ENCODE data around the gene ENGASE. TPM values are rescaled to one million over a fixed set of nuclear protein-coding genes. Genes with fewer than 3 reads are reported as not detected.

Gene ENGASE
- total RNA-seq, 2 donors from 2014 or later, result 53.4 to 111 TPM

DNA sequence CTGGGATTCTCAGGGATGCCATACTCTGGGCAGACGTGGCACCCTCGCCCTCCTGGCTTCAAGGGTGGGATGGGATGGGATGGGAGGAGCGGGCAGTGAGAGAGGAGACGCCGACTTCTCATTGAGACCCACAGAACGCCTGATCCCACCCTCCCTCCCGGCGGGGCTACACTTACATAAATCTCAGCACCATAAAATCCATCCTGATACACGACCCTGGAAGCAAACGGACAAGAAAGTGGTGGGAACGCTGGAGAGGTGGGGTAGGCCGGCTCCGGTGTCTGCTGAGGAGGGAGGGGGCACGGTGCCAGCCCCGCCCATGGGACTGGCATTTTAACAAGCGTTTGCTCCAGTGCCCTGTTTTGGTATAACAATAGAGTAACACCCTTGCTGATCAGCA lies 21.9 kb downstream of the ENGASE start:
- intact Hi-C loops (cut with DNase I), result no loop called here
- TF ChIP-seq, protein P1, sequence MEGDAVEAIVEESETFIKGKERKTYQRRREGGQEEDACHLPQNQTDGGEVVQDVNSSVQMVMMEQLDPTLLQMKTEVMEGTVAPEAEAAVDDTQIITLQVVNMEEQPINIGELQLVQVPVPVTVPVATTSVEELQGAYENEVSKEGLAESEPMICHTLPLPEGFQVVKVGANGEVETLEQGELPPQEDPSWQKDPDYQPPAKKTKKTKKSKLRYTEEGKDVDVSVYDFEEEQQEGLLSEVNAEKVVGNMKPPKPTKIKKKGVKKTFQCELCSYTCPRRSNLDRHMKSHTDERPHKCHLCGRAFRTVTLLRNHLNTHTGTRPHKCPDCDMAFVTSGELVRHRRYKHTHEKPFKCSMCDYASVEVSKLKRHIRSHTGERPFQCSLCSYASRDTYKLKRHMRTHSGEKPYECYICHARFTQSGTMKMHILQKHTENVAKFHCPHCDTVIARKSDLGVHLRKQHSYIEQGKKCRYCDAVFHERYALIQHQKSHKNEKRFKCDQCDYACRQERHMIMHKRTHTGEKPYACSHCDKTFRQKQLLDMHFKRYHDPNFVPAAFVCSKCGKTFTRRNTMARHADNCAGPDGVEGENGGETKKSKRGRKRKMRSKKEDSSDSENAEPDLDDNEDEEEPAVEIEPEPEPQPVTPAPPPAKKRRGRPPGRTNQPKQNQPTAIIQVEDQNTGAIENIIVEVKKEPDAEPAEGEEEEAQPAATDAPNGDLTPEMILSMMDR (IDR thresholded peaks at IDR 0.05), result no peak
- no peak overlapping the region for H3K27ac ChIP-seq
- peaks cover 26% of the 10 kb centered on the region for H3K27me3 ChIP-seq
- no peaks in the 10 kb centered on the region for H3K9me3 ChIP-seq
- no peaks in the 10 kb centered on the region for H3K36me3 ChIP-seq
- DNase-seq, result no peak
- H3K4me3 ChIP-seq, result no peak overlapping the region
- no peaks in the 10 kb centered on the region for H3K4me1 ChIP-seq
- no peak overlapping the region for H3K9ac ChIP-seq (ENCODE audit: low read depth in 2 of 2, low read length in 2 of 2)

DNA sequence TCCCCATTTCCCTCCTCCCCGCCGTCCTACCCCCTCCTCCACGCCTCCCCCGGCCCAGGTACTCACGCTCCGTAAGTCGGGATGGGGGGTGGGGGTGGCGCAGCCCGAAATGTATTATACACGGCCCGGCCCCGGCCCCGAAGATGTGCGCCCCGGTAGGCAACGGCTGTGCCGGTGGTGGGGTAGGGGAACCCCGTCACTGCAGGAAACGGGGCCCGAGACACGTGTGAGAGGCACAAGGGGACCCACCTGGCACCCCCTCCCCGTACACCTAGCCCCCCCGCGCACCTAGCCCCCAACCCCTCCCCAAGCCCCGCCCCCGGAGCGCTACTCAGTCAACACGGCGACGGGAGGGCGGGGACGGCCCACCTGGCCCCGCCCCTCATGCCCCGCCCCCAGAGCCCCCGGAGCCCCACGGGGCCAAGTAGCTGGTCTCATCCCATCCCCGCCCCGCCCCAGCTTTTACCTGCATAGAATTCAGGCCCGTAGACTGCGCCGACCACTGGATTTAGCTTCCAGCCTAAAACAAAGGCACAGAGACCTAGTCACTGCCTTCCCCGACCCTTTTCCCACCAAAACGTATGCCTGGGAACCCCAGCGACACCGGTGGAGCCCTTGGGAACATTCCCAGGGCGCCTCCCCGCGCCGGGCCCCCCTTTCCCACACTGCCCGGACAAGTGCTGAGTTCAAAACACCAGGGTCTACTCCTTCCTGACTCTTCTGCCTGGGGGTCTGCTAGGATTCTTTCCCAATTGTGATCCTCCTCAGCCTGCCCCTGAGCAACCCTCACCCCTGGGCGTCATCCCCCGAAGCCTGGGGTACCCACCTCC lies 22.8 kb downstream of the ENGASE start:
- Histone ChIP-seq H3K27ac (no peak overlapping the region), H3K27me3 (peaks cover 26% of the 10 kb centered on the region)

DNA sequence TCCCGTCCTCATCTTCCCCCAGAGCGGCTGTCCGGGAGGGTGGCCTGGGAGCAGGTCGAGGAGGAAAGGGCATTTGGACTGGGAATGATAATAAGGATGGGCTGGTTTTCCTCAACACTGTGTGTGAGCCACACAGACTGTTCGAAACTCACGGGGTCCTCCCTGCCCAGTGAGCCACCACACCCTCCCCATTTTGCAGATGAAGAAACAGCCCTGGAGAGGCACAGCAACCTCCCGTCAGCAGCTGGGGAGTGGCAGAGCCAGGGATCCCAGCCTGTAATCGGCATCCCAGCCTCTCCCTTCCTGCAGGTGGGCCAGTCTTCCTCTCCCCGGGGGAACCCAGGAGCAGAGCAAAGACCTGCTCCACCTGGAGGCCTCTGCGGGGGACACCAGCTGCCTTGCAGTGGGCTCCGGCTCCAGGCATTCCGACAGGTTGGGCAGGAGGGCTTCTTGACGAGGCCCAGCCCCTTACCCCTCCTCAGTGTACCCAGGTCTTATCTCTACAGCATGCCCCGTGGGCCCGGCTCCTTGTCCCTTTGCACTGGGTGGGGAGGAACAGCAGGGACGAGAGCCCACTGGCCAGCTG lies 23.8 kb downstream of the ENGASE start:
- peaks cover 26% of the 10 kb centered on the region for H3K27me3 ChIP-seq
- intact Hi-C loops (cut with DNase I), result no loop called here
- no peak overlapping the region for H3K9ac ChIP-seq (ENCODE audit: low read depth in 2 of 2, low read length in 2 of 2)
- no peaks in the 10 kb centered on the region for H3K36me3 ChIP-seq
- H3K27ac ChIP-seq, result no peak overlapping the region
- no peaks in the 10 kb centered on the region for H3K9me3 ChIP-seq
- TF ChIP-seq, protein P1 (IDR thresholded peaks at IDR 0.05), result no peak
- no peaks in the 10 kb centered on the region for H3K4me1 ChIP-seq
- no peak overlapping the region for H3K4me3 ChIP-seq
- no peak for DNase-seq

More for the DNA sequence above, 22.8 kb downstream of the ENGASE start:
- Histone ChIP-seq H3K4me1 (no peaks in the 10 kb centered on the region), H3K9me3 (no peaks in the 10 kb centered on the region), H3K9ac (ENCODE audit: low read depth in 2 of 2, low read length in 2 of 2) (no peak overlapping the region), H3K36me3 (no peaks in the 10 kb centered on the region), H3K4me3 (no peak overlapping the region)
- intact Hi-C loops (cut with DNase I), result no loop called here
- DNase-seq, result no peak
- TF ChIP-seq, protein P1 (IDR thresholded peaks at IDR 0.05), result no peak

DNA sequence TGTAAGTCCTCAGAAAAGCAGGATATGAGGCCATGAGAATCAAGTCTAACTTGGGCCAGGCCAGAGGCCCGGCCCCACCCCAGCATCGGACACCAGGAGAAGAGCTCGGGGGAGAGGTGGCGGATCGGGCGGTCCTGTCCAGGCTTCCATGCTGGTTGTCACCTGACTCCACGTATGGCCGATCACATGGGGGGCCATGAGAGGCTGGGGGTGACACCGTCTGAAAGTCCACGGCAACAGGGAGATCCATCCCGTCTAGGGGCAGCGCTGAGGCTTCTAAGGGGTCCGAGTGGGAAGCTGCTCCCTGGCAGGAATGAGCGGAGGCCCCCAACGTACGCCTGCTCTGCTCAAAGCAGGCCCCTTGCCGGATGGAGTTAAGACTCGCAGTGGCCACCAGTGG lies 25.8 kb downstream of the ENGASE start:
- H3K4me1 ChIP-seq, result no peaks in the 10 kb centered on the region
- H3K36me3 ChIP-seq, result no peaks in the 10 kb centered on the region
- no peaks in the 10 kb centered on the region for H3K9me3 ChIP-seq
- TF ChIP-seq, protein P1 (IDR thresholded peaks at IDR 0.05), result no peak
- no peak overlapping the region for H3K4me3 ChIP-seq
- no peak overlapping the region for H3K9ac ChIP-seq (ENCODE audit: low read depth in 2 of 2, low read length in 2 of 2)
- H3K27ac ChIP-seq, result no peak overlapping the region
- peaks cover 26% of the 10 kb centered on the region for H3K27me3 ChIP-seq
- intact Hi-C loops (cut with DNase I), result no loop called here
- no peak for DNase-seq

DNA sequence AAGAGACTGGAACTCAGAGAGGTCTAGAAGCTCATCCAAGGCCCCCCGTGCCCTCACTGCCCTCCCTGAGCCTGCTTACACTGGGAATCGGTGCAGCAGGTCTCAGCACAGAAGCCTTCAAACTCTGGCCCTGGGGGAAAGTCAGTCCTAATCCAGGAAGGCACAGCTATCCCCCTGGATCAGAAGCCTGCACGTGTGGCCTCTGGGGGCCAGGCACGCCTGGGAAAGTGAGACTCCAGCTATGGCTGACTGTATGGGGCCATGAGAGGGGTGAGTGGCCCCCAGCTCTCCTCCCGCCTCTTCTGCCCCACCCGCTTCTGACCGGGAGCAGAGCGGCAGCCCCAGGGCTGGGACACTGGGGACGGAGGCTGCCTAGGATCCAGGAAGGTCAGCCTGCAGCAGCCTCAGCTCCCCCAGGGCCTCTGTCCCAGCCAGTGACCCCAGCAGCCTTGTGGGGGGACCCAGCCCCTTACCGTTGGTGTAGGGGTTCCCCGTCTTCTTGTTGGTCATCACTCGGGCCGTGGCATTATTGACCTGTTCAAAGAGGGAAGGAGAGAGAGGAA lies 26.6 kb downstream of the ENGASE start:
- Histone ChIP-seq H3K9ac (ENCODE audit: low read depth in 2 of 2, low read length in 2 of 2) (no peak overlapping the region), H3K9me3 (no peaks in the 10 kb centered on the region), H3K4me3 (no peak overlapping the region), H3K27ac (no peak overlapping the region), H3K36me3 (no peaks in the 10 kb centered on the region), H3K27me3 (peaks cover 22% of the 10 kb centered on the region), H3K4me1 (no peaks in the 10 kb centered on the region)
- intact Hi-C loops (cut with DNase I), result no loop called here
- no peak for DNase-seq
- TF ChIP-seq, protein P1 (IDR thresholded peaks at IDR 0.05), result no peak

All from colonic mucosa (tissue), 4 donors.